Karpas-422 (cell line): Measurements from ENCODE around the gene RPS15A. TPM values are rescaled to one million over a fixed set of nuclear protein-coding genes. Genes with fewer than 3 reads are reported as not detected.
"Not testable (repeated sequence)": the region's sequence is repeated elsewhere in the genome, so short reads cannot be mapped to it uniquely, and the experiment has no call there.

Source experiments
- DNase-seq: peaks from one replicate; pipeline ENCODE4 v3.0.0-alpha.2; 2015
- H2AFZ ChIP-seq: fragments of 200-600 bp; sonication (generic); 2 replicates; pipeline ENCODE4 v1.6.1; 2014; ENCODE audit warnings: antibody characterized with exemption, low read length, mixed read lengths
- H3K27ac ChIP-seq: fragments of 200-600 bp; sonication (generic); 2 replicates; pipeline ENCODE4 v1.5.1; 2014; ENCODE audit warnings: mild to moderate bottlenecking, low read length, moderate library complexity
- H3K27me3 ChIP-seq: fragments of 200-600 bp; sonication (generic); 2 replicates; pipeline ENCODE4 v1.6.1; 2014; ENCODE audit warnings: low read length, mixed read lengths
- H3K36me3 ChIP-seq: fragments of 200-600 bp; sonication (generic); 2 replicates; pipeline ENCODE4 v1.6.1; 2014; ENCODE audit warnings: low read length, mixed read lengths; ENCODE audit not compliant: insufficient read depth
- H3K4me1 ChIP-seq: fragments of 200-600 bp; sonication (generic); 2 replicates; pipeline ENCODE4 v1.6.1; 2014; ENCODE audit warnings: mild to moderate bottlenecking, low read length, mixed read lengths
- H3K4me2 ChIP-seq: fragments of 200-600 bp; sonication (generic); 2 replicates; pipeline ENCODE4 v1.6.1; 2014; ENCODE audit warnings: low read length, low read depth, mild to moderate bottlenecking; ENCODE audit not compliant: poor library complexity, severe bottlenecking
- H3K4me3 ChIP-seq: fragments of 200-600 bp; sonication (generic); 2 replicates; pipeline ENCODE4 v1.5.1; 2014; ENCODE audit warnings: mild to moderate bottlenecking, antibody characterized with exemption, low read length, mixed read lengths
- H3K79me2 ChIP-seq: fragments of 200-600 bp; sonication (generic); 2 replicates; pipeline ENCODE4 v1.6.1; 2014; ENCODE audit warnings: mild to moderate bottlenecking, low read length, mixed read lengths
- H3K9ac ChIP-seq: fragments of 200-600 bp; sonication (generic); 2 replicates; pipeline ENCODE4 v1.6.0; 2014; ENCODE audit warnings: low read length
- H3K9me2 ChIP-seq: fragments of 200-600 bp; sonication (generic), shearing (Covaris generic); replicated peaks from 2 replicates; pipeline ENCODE4 v1.6.0; 2014; ENCODE audit warnings: mild to moderate bottlenecking, low read length, moderate library complexity; ENCODE audit not compliant: insufficient read depth
- H3K9me3 ChIP-seq: fragments of 300-700, 200-600 bp; sonication (generic); 2 replicates; pipeline ENCODE4 v1.6.1; 2014; ENCODE audit warnings: low read length, mixed read lengths
- H4K20me1 ChIP-seq: fragments of 200-600 bp; sonication (generic); 2 replicates; pipeline ENCODE4 v1.6.1; 2014; ENCODE audit warnings: mild to moderate bottlenecking, antibody characterized with exemption, low read length, low read depth; ENCODE audit not compliant: insufficient read depth
- total RNA-seq: library from RNA; depleted of rRNA; stranded (reverse); fragments of >200 nt; shearing (Covaris generic); gene quantifications from 2 replicates; pipeline ENCODE4 v1.2.3, GENCODE V29; 2014; ENCODE audit warnings: low replicate concordance

The RPS15A gene
- total RNA-seq, 1 experiment from 2014 or later = 2,892 TPM

DNA sequence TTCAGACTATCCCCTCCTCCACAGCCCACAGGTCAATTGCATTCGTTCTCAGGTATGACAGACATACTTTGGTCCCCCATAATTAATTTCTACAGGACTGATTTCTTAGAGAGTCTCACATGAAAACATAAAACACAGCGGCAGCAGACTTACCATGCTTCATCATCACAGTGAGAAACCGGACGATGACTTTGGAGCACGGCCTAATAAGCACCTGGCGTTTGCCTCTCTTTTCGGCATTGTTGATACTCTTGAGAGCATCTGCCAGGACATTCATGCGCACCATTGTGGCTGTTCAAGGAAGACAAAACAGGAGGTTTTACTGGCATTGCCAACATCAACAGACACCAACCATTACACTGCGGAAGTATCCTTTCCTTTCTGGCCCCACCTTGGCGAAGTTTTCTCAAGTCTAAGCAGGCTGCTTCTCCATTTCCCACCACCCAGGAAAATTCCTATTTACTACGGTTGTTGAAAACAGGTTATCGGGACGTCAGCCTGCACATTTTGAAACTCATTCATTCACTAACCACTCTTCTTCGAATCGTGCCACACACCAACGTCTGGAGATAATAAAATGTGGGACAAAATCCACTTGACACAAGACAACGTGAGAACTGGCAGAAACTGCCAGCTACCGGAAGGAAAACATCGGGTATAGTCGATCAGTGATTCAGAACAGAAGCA is 1.2 kb downstream of the RPS15A start:
- Histone ChIP-seq H3K36me3 (peaks cover 75% of the 10 kb centered on the region), H3K27me3 (no peaks in the 10 kb centered on the region), H3K4me1 (peaks cover 27% of the 10 kb centered on the region), H3K9me2 (no peaks in the 10 kb centered on the region), H3K9me3 (no peaks in the 10 kb centered on the region), H3K4me3 (peak overlapping the region; percentile 73), H3K9ac (peak overlapping the region; percentile 95), H3K4me2 (peak overlapping the region; percentile 86), H4K20me1 (peaks cover 60% of the 10 kb centered on the region), H3K27ac (peak overlapping the region; percentile 68), H3K79me2 (peaks cover 58% of the 10 kb centered on the region), H2AFZ (no peak overlapping the region)
- peak; percentile 44 for DNase-seq

DNA sequence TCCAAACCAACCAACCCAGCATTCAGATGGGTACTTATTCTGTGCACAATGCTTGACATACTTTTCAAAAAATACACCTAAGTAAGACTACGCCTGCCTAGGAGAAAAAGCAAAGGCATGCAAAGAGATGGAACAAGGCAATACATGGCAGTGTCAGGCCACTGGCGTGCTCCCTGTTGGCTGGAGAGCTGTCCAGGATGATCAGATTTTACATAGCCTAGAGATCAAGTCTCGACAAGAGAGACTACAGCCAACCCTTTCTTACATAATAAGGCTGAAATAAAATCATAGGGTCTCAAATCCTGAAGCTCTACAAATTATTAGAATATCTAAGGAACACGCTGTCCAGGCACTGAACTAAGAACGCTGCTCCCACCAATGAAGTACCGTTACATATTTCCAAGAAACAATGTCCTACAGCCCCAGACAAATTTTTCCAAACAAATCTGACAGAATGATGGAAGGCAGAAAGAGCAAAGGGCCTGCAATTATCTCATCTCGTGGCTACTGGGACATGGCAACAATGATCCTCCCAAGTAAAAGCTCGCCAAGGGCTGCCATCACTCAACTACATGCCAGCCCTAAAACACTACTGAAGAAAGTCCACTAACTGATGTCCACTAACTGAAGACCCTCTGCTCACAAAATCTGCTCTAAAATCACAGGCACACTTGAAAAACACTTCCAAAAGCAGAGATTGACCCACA is 5.1 kb downstream of the RPS15A start:
- no peaks in the 10 kb centered on the region for H3K27me3 ChIP-seq
- no peak overlapping the region for H3K27ac ChIP-seq
- no peak overlapping the region for H3K4me3 ChIP-seq
- H4K20me1 ChIP-seq = peaks cover 70% of the 10 kb centered on the region
- H3K36me3 ChIP-seq = peaks cover 68% of the 10 kb centered on the region
- DNase-seq = no peak
- no peaks in the 10 kb centered on the region for H3K9me3 ChIP-seq
- H3K4me2 ChIP-seq = no peak overlapping the region
- H2AFZ ChIP-seq = no peak overlapping the region
- H3K9me2 ChIP-seq = no peaks in the 10 kb centered on the region
- H3K79me2 ChIP-seq = peaks cover 57% of the 10 kb centered on the region
- H3K9ac ChIP-seq = no peak overlapping the region
- H3K4me1 ChIP-seq = peaks cover 23% of the 10 kb centered on the region

DNA sequence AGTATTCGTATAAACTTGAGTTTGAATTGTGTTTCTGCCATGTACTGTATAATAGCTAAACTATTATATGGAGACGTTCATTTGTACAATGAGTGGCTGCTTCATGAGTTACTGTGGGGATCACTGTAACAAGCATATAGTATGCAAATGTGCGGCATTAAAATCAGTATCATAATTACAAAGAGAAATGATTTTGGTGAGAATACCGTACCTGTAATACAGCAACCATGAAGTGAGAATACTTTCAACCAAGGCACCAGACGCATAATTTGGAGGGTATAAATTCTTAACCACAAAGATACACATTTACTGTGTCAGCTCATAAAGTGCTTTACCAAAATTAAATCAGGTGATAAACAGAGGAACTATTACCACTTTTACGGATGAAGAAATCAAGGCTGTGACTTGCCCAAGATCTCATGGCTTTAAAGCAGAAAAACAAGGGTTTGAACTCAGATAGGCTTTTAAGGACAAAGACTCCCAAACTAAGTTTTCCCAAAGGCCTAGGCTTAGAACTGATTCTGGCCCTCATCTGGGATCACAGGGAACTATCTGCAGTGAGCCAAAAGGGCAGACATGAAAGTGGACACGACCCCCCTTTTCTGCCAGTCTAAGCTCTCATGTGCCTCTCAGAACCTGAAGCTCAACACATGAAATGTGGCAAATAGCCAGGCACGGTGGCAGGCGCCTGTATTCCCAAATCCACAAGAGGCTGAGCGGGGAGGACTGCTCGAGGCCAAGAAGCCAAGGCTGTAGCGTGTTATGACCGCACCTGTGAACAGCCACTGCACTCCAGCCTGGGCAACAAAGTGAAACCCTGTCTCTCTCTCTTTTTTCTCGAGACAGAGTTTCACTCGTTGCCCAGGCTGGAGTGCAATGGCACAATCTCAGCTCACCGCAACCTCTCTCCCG is 6.4 kb downstream of the RPS15A start:
- Histone ChIP-seq H3K27me3 (no peaks in the 10 kb centered on the region), H3K9ac (no peak overlapping the region), H3K27ac (no peak overlapping the region), H2AFZ (no peak overlapping the region), H3K4me1 (peaks cover 19% of the 10 kb centered on the region), H3K36me3 (peaks cover 58% of the 10 kb centered on the region), H3K9me3 (no peaks in the 10 kb centered on the region), H3K4me3 (no peak overlapping the region), H4K20me1 (peaks cover 56% of the 10 kb centered on the region), H3K79me2 (peaks cover 43% of the 10 kb centered on the region), H3K4me2 (no peak overlapping the region), H3K9me2 (no peaks in the 10 kb centered on the region)
- DNase-seq = peak; percentile 24

DNA sequence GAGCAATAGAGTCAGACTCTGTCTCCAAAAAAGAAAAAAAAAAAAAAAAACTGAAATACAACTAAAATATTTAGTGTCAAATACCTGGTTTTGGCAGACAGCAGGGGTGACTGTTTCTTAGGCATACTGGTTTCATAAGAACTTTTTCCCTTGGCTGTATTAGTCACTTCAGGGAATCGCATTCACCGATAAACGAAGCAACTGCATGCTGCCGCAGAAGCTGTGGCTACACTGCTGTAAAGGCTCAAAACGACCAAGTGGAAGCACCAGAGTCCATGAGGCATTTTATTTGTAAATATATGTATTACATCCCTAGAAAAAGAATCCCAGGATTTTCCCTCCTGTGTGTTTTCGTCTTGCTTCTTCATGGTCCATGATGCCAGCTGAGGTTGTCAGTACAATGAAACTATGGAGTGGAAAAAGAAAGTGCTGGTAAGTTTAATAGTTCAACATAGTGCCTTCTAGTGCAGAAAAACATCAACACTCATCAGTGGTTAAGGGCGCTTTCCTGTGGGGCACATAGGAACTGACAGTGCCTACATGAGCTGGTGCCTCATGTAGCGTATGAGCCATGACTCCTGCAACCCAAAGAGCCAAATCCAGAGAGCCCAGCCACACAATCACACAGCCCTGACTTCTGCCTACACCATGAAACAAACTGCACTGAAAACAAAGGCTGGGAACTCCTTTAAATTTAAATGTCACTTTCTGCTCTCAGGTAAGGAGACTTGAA is 7.3 kb downstream of the RPS15A start:
- H4K20me1 ChIP-seq = peaks cover 48% of the 10 kb centered on the region
- peaks cover 35% of the 10 kb centered on the region for H3K79me2 ChIP-seq
- no peak overlapping the region for H3K4me3 ChIP-seq
- H3K4me2 ChIP-seq = no peak overlapping the region
- no peak overlapping the region for H2AFZ ChIP-seq
- H3K27me3 ChIP-seq = no peaks in the 10 kb centered on the region
- no peak overlapping the region for H3K9ac ChIP-seq
- H3K9me3 ChIP-seq = no peaks in the 10 kb centered on the region
- no peaks in the 10 kb centered on the region for H3K9me2 ChIP-seq
- H3K27ac ChIP-seq = no peak overlapping the region
- H3K36me3 ChIP-seq = peaks cover 50% of the 10 kb centered on the region
- peaks cover 11% of the 10 kb centered on the region for H3K4me1 ChIP-seq
- DNase-seq = peak; percentile 43

DNA sequence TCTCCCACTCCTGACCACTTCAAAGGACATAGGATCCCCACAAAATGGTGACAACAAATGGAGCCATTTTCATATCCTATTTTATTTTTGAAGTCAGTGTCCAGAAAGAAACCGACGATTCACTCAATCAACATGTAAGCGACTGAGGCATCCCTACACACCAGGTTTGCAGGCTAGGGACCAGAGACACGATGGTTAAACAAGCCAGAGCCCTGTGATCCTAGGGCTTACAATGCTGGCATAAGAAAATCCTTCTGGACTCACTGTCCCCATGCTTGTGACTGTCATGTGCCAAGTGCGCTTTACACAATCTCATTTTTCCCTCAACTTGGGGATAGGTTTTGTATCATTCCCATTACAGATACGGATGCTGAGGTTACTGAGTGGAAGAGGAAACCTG is 8.9 kb downstream of the RPS15A start:
- not testable (repeated sequence) for H3K27ac ChIP-seq, H3K4me1 ChIP-seq, H3K9me3 ChIP-seq, H3K27me3 ChIP-seq, H3K4me3 ChIP-seq, H3K9me2 ChIP-seq, DNase-seq, H3K9ac ChIP-seq, H2AFZ ChIP-seq, H3K4me2 ChIP-seq
- H3K79me2 ChIP-seq = peaks cover 19% of the 10 kb centered on the region
- peaks cover 36% of the 10 kb centered on the region for H3K36me3 ChIP-seq
- peaks cover 33% of the 10 kb centered on the region for H4K20me1 ChIP-seq

DNA sequence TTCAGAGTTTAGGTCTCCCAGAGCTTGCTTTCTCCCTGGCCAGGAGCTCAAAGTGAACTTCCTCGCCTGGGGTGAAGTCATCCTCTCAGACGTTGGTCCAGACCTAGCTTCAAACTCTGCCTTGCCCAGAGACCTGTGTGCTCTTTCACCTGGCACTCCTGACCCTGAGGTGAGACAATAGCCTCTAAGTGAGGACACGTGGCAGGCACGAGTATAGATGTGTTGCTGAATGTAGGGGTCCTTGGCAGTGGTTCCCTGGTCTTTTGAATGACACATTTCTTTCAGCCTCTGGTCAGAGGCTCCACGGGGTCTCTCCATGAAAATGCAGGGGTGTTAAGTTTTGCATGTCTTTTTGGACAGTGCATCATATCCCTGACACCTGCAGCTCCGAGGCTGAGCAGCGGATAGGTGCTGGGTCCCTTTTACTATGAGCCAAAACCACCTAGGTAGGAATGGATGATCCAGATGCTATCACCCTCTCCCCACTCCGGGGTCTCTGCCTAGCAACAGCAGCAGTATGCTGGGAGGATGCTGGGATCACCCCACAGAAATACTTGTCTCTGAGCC is 9.6 kb downstream of the RPS15A start:
- H3K27ac ChIP-seq, H3K4me1 ChIP-seq, H3K9me3 ChIP-seq, H3K4me2 ChIP-seq, H3K4me3 ChIP-seq, H3K9me2 ChIP-seq, H3K9ac ChIP-seq, H2AFZ ChIP-seq, H3K27me3 ChIP-seq: not testable (repeated sequence)
- H4K20me1 ChIP-seq = peaks cover 26% of the 10 kb centered on the region
- peaks cover 29% of the 10 kb centered on the region for H3K36me3 ChIP-seq
- peaks cover 12% of the 10 kb centered on the region for H3K79me2 ChIP-seq
- peak; percentile 42 for DNase-seq

DNA sequence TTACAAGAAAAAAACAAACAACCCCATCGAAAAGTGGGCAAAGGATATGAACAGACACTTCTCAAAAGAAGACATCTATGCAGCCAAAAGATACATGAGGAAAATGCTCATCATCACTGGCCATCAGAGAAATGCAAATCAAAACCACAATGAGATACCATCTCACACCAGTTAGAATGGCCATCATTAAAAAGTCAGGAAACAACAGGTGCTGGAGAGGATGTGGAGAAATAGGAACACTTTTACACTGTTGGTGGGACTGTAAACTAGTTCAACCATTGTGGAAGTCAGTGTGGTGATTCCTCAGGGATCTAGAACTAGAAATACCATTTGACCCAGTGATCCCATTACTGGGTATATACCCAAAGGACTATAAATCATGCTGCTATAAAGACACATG is 12.5 kb downstream of the RPS15A start:
- H3K4me2 ChIP-seq, H4K20me1 ChIP-seq, H3K9ac ChIP-seq, H3K79me2 ChIP-seq, H2AFZ ChIP-seq, H3K27ac ChIP-seq, H3K4me3 ChIP-seq, H3K9me2 ChIP-seq, H3K36me3 ChIP-seq, H3K27me3 ChIP-seq, DNase-seq, H3K4me1 ChIP-seq, H3K9me3 ChIP-seq: not testable (repeated sequence)
